ENCODE results near the gene MYO9B. TPM values are rescaled to one million over a fixed set of nuclear protein-coding genes. Genes with fewer than 3 reads are reported as not detected.

The MYO9B gene
- total and polyA plus RNA-seq, 9 of the 15 experiments (the other 6 are each of a cell fraction or from before 2014, with no cell fraction given): 2.4 to 77.6 (median 23.0) TPM

DNA sequence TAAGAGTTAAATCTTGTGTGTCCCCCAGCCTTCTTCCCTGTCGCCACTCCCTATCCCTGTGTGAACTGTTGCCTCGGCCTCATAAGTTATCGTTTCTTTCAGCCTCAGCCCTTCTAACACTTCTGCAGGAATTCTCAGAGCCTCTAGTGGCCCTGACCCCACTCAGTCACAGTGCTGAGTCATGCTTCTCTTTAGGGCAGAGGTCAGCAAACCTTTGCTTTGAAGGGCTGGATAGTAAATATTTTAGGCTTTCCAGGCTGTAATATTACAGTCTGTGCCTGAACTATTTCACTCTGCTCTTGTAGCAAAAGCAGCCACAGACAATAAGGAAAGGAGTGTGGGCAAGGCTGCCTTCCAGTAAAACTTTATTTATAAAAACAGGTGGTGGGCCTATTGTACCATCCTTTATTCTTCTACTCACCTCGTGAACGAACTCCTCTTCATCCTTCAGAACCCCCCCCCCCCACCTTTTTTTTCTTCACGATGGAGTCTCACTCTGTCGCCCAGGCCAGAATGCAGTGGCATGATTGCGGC lies 22.1 kb downstream of the MYO9B start (continued):
- TF ChIP-seq NR2C2 (CRISPR knock-in tag; IDR thresholded peaks at IDR 0.05): 0 out of 2 replicates have a peak, but pooled peaks have one; percentile 61
- TF ChIP-seq NR2C2 (tag; IDR thresholded peaks at IDR 0.05): peak; percentile 92
- no peak for TF ChIP-seq TAF15 (IDR thresholded peaks at IDR 0.05; ENCODE audit: low read depth, low read length)
- TF ChIP-seq, protein P1, sequence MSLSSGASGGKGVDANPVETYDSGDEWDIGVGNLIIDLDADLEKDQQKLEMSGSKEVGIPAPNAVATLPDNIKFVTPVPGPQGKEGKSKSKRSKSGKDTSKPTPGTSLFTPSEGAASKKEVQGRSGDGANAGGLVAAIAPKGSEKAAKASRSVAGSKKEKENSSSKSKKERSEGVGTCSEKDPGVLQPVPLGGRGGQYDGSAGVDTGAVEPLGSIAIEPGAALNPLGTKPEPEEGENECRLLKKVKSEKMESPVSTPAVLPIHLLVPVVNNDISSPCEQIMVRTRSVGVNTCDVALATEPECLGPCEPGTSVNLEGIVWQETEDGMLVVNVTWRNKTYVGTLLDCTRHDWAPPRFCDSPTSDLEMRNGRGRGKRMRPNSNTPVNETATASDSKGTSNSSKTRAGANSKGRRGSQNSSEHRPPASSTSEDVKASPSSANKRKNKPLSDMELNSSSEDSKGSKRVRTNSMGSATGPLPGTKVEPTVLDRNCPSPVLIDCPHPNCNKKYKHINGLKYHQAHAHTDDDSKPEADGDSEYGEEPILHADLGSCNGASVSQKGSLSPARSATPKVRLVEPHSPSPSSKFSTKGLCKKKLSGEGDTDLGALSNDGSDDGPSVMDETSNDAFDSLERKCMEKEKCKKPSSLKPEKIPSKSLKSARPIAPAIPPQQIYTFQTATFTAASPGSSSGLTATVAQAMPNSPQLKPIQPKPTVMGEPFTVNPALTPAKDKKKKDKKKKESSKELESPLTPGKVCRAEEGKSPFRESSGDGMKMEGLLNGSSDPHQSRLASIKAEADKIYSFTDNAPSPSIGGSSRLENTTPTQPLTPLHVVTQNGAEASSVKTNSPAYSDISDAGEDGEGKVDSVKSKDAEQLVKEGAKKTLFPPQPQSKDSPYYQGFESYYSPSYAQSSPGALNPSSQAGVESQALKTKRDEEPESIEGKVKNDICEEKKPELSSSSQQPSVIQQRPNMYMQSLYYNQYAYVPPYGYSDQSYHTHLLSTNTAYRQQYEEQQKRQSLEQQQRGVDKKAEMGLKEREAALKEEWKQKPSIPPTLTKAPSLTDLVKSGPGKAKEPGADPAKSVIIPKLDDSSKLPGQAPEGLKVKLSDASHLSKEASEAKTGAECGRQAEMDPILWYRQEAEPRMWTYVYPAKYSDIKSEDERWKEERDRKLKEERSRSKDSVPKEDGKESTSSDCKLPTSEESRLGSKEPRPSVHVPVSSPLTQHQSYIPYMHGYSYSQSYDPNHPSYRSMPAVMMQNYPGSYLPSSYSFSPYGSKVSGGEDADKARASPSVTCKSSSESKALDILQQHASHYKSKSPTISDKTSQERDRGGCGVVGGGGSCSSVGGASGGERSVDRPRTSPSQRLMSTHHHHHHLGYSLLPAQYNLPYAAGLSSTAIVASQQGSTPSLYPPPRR (CRISPR knock-in tag; IDR thresholded peaks at IDR 0.05; ENCODE audit: borderline replicate concordance): no peak
- TF ChIP-seq KAT8 (IDR thresholded peaks at IDR 0.05; ENCODE audit: low read depth): no peak
- no peak for TF ChIP-seq ZNF263 (CRISPR knock-in tag; IDR thresholded peaks at IDR 0.05; ENCODE audit: borderline replicate concordance)
- TF ChIP-seq NFXL1 (CRISPR knock-in tag; IDR thresholded peaks at IDR 0.05): no peak
- TF ChIP-seq, protein P2, sequence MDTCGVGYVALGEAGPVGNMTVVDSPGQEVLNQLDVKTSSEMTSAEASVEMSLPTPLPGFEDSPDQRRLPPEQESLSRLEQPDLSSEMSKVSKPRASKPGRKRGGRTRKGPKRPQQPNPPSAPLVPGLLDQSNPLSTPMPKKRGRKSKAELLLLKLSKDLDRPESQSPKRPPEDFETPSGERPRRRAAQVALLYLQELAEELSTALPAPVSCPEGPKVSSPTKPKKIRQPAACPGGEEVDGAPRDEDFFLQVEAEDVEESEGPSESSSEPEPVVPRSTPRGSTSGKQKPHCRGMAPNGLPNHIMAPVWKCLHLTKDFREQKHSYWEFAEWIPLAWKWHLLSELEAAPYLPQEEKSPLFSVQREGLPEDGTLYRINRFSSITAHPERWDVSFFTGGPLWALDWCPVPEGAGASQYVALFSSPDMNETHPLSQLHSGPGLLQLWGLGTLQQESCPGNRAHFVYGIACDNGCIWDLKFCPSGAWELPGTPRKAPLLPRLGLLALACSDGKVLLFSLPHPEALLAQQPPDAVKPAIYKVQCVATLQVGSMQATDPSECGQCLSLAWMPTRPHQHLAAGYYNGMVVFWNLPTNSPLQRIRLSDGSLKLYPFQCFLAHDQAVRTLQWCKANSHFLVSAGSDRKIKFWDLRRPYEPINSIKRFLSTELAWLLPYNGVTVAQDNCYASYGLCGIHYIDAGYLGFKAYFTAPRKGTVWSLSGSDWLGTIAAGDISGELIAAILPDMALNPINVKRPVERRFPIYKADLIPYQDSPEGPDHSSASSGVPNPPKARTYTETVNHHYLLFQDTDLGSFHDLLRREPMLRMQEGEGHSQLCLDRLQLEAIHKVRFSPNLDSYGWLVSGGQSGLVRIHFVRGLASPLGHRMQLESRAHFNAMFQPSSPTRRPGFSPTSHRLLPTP (IDR thresholded peaks at IDR 0.05; ENCODE audit: borderline replicate concordance, extremely low read depth, insufficient read length): no peak
- no peak for TF ChIP-seq E2F3 (CRISPR knock-in tag; IDR thresholded peaks at IDR 0.05)
- TF ChIP-seq SMARCC2 (IDR thresholded peaks at IDR 0.05; ENCODE audit: low read depth): no peak
- TF ChIP-seq SAP30 (IDR thresholded peaks at IDR 0.05; ENCODE audit: borderline replicate concordance, insufficient read depth, low read depth, low read length, poor library complexity, severe bottlenecking): no peak
- TF ChIP-seq, protein P3, sequence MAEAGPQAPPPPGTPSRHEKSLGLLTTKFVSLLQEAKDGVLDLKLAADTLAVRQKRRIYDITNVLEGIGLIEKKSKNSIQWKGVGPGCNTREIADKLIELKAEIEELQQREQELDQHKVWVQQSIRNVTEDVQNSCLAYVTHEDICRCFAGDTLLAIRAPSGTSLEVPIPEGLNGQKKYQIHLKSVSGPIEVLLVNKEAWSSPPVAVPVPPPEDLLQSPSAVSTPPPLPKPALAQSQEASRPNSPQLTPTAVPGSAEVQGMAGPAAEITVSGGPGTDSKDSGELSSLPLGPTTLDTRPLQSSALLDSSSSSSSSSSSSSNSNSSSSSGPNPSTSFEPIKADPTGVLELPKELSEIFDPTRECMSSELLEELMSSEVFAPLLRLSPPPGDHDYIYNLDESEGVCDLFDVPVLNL (CRISPR knock-in tag; IDR thresholded peaks at IDR 0.05; ENCODE audit: low read depth): no peak
- TF ChIP-seq, protein P4, sequence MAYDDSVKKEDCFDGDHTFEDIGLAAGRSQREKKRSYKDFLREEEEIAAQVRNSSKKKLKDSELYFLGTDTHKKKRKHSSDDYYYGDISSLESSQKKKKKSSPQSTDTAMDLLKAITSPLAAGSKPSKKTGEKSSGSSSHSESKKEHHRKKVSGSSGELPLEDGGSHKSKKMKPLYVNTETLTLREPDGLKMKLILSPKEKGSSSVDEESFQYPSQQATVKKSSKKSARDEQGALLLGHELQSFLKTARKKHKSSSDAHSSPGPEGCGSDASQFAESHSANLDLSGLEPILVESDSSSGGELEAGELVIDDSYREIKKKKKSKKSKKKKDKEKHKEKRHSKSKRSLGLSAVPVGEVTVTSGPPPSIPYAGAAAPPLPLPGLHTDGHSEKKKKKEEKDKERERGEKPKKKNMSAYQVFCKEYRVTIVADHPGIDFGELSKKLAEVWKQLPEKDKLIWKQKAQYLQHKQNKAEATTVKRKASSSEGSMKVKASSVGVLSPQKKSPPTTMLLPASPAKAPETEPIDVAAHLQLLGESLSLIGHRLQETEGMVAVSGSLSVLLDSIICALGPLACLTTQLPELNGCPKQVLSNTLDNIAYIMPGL (CRISPR knock-in tag; IDR thresholded peaks at IDR 0.05): no peak
- TF ChIP-seq, protein P5, sequence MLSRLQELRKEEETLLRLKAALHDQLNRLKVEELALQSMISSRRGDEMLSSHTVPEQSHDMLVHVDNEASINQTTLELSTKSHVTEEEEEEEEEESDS (CRISPR knock-in tag; IDR thresholded peaks at IDR 0.05): no peak
- no peak for TF ChIP-seq RAD21 (CRISPR knock-in tag; conservative IDR thresholded peaks at IDR 0.05 in 1 of 2, IDR thresholded peaks at IDR 0.05 in 1 of 2)
